ENCODE results near the gene ATP4B.

ATP4B gene

DNA sequence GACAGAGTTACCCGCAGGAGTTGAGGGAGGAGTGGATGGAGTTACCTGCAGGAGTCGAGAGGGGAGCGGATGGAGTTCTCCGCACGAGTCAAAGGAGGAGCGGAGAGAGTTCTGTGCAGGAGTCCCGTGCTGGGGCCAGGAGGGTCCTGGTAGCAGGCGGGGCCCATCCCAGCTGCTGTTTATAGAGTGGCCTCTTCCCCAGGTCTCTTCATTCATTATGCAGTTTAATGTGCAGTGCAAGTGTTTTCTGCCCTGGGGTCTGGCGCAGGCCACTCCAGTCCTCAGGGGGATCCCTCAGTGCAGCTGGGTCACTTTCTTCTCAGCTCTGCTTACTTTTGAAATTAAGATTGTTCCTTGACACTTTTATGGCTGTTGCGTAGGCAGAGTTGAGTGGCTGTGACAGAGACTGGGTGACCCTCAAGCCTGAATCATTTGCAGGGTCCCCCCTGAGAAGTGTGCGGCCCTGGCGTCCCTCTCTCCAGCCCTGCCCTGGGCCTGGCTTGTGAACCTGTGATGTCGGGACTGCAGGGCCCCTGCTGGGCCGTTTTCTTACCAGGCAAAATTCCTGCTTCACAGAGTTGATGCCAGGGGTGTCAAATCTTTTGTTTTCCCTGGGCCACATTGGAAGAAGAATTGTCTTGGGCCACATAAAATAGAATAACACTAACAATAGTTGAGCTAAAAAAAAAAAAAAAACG is 55.6 kb downstream of the ATP4B start:
- TF ChIP-seq, protein P1, sequence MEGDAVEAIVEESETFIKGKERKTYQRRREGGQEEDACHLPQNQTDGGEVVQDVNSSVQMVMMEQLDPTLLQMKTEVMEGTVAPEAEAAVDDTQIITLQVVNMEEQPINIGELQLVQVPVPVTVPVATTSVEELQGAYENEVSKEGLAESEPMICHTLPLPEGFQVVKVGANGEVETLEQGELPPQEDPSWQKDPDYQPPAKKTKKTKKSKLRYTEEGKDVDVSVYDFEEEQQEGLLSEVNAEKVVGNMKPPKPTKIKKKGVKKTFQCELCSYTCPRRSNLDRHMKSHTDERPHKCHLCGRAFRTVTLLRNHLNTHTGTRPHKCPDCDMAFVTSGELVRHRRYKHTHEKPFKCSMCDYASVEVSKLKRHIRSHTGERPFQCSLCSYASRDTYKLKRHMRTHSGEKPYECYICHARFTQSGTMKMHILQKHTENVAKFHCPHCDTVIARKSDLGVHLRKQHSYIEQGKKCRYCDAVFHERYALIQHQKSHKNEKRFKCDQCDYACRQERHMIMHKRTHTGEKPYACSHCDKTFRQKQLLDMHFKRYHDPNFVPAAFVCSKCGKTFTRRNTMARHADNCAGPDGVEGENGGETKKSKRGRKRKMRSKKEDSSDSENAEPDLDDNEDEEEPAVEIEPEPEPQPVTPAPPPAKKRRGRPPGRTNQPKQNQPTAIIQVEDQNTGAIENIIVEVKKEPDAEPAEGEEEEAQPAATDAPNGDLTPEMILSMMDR (IDR thresholded peaks at IDR 0.05) = no peak
- TF ChIP-seq ZFX (IDR thresholded peaks at IDR 0.05; ENCODE audit: borderline replicate concordance) = no peak
- no peak overlapping the region for H3K27ac ChIP-seq

DNA sequence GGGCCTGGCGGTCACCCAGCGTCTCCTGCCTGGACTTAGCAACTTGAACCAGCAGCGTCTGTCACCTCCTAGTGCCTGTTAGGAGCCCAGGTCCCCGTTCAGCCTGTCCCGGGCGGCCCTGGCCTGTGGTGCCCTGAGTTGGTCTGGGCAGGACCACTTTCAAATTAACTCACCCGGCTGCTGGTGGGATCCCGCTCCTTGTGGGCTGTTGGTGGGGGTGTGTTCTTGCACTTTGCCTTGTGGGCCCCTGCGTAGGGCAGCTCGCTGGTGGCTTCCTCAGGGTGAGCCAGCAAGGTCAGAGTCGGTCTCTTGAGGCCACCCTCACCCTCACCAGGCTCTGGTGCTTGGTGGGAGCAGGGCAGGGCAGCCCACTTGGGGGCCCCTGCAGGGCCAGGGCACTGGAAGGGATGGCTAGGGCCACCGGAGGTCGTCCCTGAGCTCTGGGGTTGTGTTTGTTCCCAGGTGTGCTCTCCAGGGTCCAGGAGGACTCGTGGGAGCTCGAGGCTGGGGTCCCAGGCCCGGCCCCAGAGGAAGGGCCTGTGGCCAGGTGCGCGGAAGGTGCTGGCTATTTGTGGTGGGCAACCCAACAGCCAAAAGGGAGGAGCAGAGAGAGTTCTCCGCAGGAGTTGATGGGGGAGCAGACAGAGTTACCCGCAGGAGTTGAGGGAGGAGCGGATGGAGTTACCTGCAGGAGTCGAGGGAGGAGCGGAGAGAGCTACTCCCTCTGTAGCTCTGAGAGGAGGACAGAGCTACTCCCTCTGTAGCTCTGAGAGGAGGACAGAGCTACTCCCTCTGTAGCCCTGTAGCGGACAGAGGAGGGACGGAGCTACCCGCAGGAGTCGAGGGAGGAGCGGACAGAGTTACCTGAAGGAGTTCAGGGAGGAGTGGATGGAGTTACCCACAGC is 56.6 kb downstream of the ATP4B start:
- no peak overlapping the region for H3K27ac ChIP-seq
- no peak for TF ChIP-seq ZFX (IDR thresholded peaks at IDR 0.05; ENCODE audit: borderline replicate concordance)
- TF ChIP-seq, protein P1 (IDR thresholded peaks at IDR 0.05) = no peak

DNA sequence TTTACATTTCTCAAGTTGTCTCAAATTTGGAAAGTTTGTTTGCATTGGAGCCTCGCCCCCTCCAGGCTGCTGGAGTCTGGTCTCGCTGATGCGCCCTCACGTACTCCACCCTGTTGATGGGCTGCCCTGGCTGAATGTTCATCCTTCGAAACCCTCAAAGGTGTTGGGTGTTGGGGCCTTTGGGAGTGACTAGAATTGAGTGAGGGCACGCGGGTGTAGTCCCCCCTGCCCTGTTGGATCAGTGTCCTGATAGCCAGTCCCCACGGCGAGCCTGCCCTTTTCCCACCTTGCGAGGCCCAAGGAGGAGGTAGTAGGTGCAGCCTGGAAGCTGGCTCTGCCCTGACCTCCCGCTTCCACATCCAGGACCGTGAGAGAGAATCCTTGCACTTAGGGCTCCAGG is 58.6 kb downstream of the ATP4B start:
- H3K27ac ChIP-seq = no peak overlapping the region
- TF ChIP-seq, protein P1 (IDR thresholded peaks at IDR 0.05) = no peak
- no peak for TF ChIP-seq ZFX (IDR thresholded peaks at IDR 0.05; ENCODE audit: borderline replicate concordance)
